ENCODE data around the gene ADAMTS15. TPM values are rescaled to one million over a fixed set of nuclear protein-coding genes. Genes with fewer than 3 reads are reported as not detected.

Gene ADAMTS15
- total RNA-seq, 2 experiments from 2014 or later: not detected

DNA sequence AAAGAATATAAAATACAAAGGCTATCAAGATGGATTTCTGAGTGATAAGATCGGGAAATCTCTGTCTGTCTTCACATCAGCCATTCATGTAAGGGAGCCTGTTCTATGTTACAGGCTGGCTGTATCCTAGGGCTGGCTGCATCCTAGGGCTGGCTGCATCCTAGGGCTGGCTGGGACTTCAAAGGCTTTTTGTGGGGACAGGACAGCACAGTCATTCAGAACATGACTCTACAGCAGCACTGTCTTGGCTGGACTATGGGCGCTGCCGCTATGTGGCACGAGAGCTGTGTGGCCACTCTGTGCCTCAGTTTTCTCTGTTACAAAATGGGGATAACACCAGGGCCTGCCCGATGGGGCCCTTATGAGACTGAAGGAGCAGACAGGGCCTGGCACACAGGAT, 30.2 kb upstream of the ADAMTS15 start:
- ATAC-seq: no peak
- H3K27me3 Mint-ChIP-seq: peaks cover 4% of the 10 kb centered on the region
- H3K4me1 Mint-ChIP-seq (ENCODE audit: low read depth): no peaks in the 10 kb centered on the region
- no peak overlapping the region for H3K27ac Mint-ChIP-seq
- ChIA-PET CTCF (interaction anchor here (1.3 kb wide), 1 partner anchor 13 kb away, joined by 4 read pairs; no protein-coding TSS in a partner anchor), POLR2A (no interaction called here)
- no peaks in the 10 kb centered on the region for H3K36me3 Mint-ChIP-seq (ENCODE audit: low read depth)
- no peak for DNase-seq
- intact Hi-C loops (cut with micrococcal nuclease): no loop called here
- H3K4me3 Mint-ChIP-seq: no peak overlapping the region
- H3K9me3 Mint-ChIP-seq: no peaks in the 10 kb centered on the region
- TF ChIP-seq, protein P1, sequence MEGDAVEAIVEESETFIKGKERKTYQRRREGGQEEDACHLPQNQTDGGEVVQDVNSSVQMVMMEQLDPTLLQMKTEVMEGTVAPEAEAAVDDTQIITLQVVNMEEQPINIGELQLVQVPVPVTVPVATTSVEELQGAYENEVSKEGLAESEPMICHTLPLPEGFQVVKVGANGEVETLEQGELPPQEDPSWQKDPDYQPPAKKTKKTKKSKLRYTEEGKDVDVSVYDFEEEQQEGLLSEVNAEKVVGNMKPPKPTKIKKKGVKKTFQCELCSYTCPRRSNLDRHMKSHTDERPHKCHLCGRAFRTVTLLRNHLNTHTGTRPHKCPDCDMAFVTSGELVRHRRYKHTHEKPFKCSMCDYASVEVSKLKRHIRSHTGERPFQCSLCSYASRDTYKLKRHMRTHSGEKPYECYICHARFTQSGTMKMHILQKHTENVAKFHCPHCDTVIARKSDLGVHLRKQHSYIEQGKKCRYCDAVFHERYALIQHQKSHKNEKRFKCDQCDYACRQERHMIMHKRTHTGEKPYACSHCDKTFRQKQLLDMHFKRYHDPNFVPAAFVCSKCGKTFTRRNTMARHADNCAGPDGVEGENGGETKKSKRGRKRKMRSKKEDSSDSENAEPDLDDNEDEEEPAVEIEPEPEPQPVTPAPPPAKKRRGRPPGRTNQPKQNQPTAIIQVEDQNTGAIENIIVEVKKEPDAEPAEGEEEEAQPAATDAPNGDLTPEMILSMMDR (IDR thresholded peaks at IDR 0.05): no peak

DNA sequence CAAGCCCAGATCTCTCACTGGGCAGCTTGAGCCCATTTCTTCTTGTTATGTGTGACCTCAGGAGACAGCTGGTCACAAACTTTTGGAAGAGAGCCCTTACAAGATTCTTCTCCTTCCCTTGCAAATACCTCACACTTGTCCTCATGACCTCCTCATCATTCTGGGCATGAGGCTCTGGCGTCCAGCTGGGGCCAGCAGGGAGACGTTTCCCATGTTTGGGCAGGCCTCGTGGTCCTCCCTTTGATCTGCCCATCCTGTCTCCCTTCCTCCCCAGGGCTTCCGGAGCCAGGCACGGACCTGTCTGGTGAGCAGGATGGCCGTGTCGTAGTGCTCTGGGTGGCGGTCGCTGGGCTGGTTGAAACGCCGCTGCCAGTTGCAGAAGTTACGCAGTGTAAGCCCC, 29.7 kb upstream of the ADAMTS15 start:
- CTCF ChIA-PET: interaction anchor here (0.7 to 1.3 kb wide), 2 partner anchors 12 to 444 kb away, joined by 4 to 5 read pairs; no protein-coding TSS in a partner anchor

DNA sequence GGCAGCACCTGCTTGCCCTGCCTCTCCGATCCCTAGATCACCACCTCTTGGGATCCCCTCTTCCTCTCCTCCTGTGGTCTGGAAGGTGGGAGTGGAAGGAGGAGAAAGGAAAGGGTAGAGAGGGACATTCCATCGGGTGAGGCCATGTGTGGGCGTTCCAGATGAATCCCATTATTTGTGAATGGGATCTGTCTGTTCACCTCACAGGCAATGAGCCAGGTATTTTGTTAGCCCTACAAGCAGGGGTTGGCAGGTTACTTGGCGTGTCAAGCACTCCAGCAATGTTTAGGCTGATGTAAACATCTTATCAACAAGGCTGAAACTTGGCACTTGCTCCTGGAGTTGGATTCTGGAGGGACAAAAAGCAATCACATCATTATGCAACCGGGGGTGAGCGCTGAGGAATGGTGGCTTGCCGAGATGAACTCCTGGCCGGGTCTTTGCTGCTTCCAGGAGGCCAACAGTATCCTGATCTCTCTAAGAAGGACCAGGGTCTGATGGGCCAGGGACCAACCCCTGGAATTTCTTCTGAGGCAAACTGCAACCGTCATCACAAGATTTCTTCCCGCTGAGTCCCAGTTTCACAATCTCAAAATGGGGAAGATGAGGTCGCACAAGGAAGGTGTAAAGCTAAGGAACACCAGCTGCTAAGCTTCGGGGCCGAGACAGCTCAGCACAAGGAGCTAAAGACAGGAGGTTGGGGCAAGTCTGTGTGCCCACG, 27.8 kb upstream of the ADAMTS15 start:
- no peaks in the 10 kb centered on the region for H3K4me1 Mint-ChIP-seq (ENCODE audit: low read depth)
- intact Hi-C loops (cut with micrococcal nuclease): no loop called here
- H3K4me3 Mint-ChIP-seq: no peak overlapping the region
- no peaks in the 10 kb centered on the region for H3K9me3 Mint-ChIP-seq
- H3K36me3 Mint-ChIP-seq (ENCODE audit: low read depth): no peaks in the 10 kb centered on the region
- DNase-seq: no peak
- CTCF ChIA-PET: interaction anchor here (1.2 kb wide), 1 partner anchor 11 kb away, joined by 4 read pairs; no protein-coding TSS in a partner anchor
- ATAC-seq: no peak
- TF ChIP-seq, protein P1 (IDR thresholded peaks at IDR 0.05): no peak
- peaks cover 8% of the 10 kb centered on the region for H3K27me3 Mint-ChIP-seq
- POLR2A ChIA-PET: no interaction called here
- no peak overlapping the region for H3K27ac Mint-ChIP-seq

More for the DNA sequence above, 29.7 kb upstream of the ADAMTS15 start:
- H3K27ac Mint-ChIP-seq: no peak overlapping the region
- peaks cover 4% of the 10 kb centered on the region for H3K27me3 Mint-ChIP-seq
- TF ChIP-seq, protein P1 (IDR thresholded peaks at IDR 0.05): no peak
- intact Hi-C loops (cut with micrococcal nuclease): no loop called here
- no peaks in the 10 kb centered on the region for H3K36me3 Mint-ChIP-seq (ENCODE audit: low read depth)
- H3K9me3 Mint-ChIP-seq: no peaks in the 10 kb centered on the region
- ATAC-seq (no peak), DNase-seq (no peak)
- no peaks in the 10 kb centered on the region for H3K4me1 Mint-ChIP-seq (ENCODE audit: low read depth)
- H3K4me3 Mint-ChIP-seq: no peak overlapping the region
- POLR2A ChIA-PET: no interaction called here

DNA sequence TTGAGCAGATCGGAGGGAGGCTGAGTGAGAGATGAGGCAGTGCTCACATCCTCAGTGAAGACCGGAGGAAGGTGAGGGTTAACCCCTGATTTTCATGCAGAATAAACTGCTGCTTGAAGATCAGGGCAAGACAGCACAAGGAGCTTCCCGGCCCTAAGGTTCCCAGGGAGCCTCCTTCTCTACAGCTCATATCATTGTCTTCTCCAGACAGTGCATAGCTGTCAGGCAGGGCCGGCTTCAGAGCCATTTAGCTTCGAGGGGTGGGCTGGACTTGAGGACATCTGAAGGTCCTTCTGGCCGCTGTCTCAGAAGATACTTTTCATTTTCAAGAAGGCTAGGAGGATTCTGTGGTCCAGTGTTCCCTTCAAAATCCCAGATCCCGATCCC, 27.3 kb upstream of the ADAMTS15 start:
- TF ChIP-seq, protein P1 (IDR thresholded peaks at IDR 0.05): no peak
- no peaks in the 10 kb centered on the region for H3K9me3 Mint-ChIP-seq
- ChIA-PET CTCF (interaction anchor here (1.2 kb wide), 1 partner anchor 10 kb away, joined by 4 read pairs; no protein-coding TSS in a partner anchor), POLR2A (no interaction called here)
- intact Hi-C loops (cut with micrococcal nuclease): no loop called here
- no peaks in the 10 kb centered on the region for H3K4me1 Mint-ChIP-seq (ENCODE audit: low read depth)
- no peak overlapping the region for H3K4me3 Mint-ChIP-seq
- ATAC-seq: no peak
- H3K27me3 Mint-ChIP-seq: peaks cover 9% of the 10 kb centered on the region
- H3K27ac Mint-ChIP-seq: no peak overlapping the region
- DNase-seq: no peak
- H3K36me3 Mint-ChIP-seq (ENCODE audit: low read depth): no peaks in the 10 kb centered on the region

DNA sequence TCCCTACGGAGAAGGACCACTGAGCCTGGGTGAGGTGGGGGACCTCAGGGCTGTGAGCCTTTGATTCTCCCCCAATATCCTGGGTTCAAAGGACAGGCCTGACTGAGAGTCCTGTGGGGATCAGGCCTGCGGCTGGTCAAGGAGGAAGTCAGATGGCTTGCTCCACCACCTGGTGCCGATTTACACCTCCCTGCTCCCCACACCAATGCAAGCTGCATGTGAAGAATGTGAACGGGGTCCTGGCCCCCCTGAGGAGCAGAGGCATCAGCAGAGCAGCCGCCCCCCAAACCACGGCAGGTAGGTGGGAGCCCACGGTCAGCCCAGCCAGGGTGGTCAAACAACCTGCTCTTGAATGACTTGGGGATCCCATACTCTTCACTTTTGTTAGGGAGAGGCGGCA, 26.7 kb upstream of the ADAMTS15 start:
- intact Hi-C loops (cut with micrococcal nuclease): no loop called here
- Mint-ChIP-seq H3K27ac (no peak overlapping the region), H3K27me3 (peaks cover 14% of the 10 kb centered on the region), H3K4me1 (ENCODE audit: low read depth) (no peaks in the 10 kb centered on the region), H3K36me3 (ENCODE audit: low read depth) (no peaks in the 10 kb centered on the region), H3K9me3 (no peaks in the 10 kb centered on the region), H3K4me3 (no peak overlapping the region)
- TF ChIP-seq, protein P1 (IDR thresholded peaks at IDR 0.05): no peak
- ATAC-seq (no peak), DNase-seq (no peak)
- ChIA-PET CTCF (interaction anchor here (1.2 kb wide), 1 partner anchor 10 kb away, joined by 4 read pairs; no protein-coding TSS in a partner anchor), POLR2A (no interaction called here)
